Right cardiac atrium (tissue), 5 donors: ENCODE data around the gene COQ10A. TPM values are rescaled to one million over a fixed set of nuclear protein-coding genes. Genes with fewer than 3 reads are reported as not detected.

Experiments
- ATAC-seq, 2 donors: fragments of 200-7000 bp; cut with Tn5 transposase; one replicate each; pipeline versions ENCODE4 v1.8.0 to v1.9.1; 2020; ENCODE audit warnings: moderate library complexity in 2 of 2, mild to moderate bottlenecking in 1 of 2
- DNase-seq, 3 donors: peaks; one replicate each; pipeline ENCODE4 v3.0.0-alpha.2; 2020
- H3K27ac ChIP-seq: one replicate; pipeline ENCODE4 v1.5.1; 2013; ENCODE audit warnings: mild to moderate bottlenecking, low read length, control low read depth, moderate library complexity
- H3K27me3 ChIP-seq: one replicate; pipeline ENCODE4 v1.6.1; 2013; ENCODE audit not compliant: control insufficient read depth, insufficient read depth
- H3K4me1 ChIP-seq: one replicate; pipeline ENCODE4 v1.6.1; 2013; ENCODE audit warnings: low read length; ENCODE audit not compliant: control insufficient read depth, insufficient read depth
- H3K4me3 ChIP-seq: one replicate; pipeline ENCODE4 v1.5.1; 2013; ENCODE audit warnings: low read length, control low read depth
- H3K9me3 ChIP-seq: one replicate; pipeline ENCODE4 v1.6.1; 2013; ENCODE audit warnings: low read length; ENCODE audit not compliant: control insufficient read depth
- WGBS: extraction: QIAGEN DNeasy Blood & Tissue Kit; methylation state at CpG from one replicate; pipeline ENCODE4 v1.1.7; 2013; 5-methylcytosine and 5-hydroxymethylcytosine counted together
- intact Hi-C, 4 donors: fragments of 100-400 bp; cut with DNase I; formaldehyde crosslinking; loops; one replicate each; pipeline versions ENCODE4 v1.11.0 to v1.14.0; 2022 to 2023
- polyA plus RNA-seq: library from polyadenylated mRNA; stranded (reverse); fragments of 200-250 nt; gene quantifications from one replicate; pipeline ENCODE4 v1.2.3, GENCODE V29; 2013
- total RNA-seq, 4 donors: library from RNA; stranded (reverse); fragmentation: NEBNext Ultra II Directional; extraction: Animal tissue kit (Norgen Biotek cat#: 25700); gene quantifications; one replicate each; pipeline ENCODE4 v1.2.1, GENCODE V29; 2021
- donor health status: healthy with polysubstance abuse.
- donor health status: DM: no; HTN: yes; CAD: no.
- donor health status: DM: no; HTN: no; CAD: no.
- donor health status: DM: no; HTN: yes; CAD: no; lungs with severe emphysema.
- donor health status: DM: yes; HTN: yes; CAD: no.

Gene COQ10A
- total and polyA plus RNA-seq, 5 donors, result 98.5 to 166 (median 117) TPM

- Histone ChIP-seq H3K4me3 (no peak overlapping the region), H3K27ac (no peak overlapping the region), H3K4me1 (no peaks in the 10 kb centered on the region), H3K9me3 (no peaks in the 10 kb centered on the region), H3K27me3 (no peaks in the 10 kb centered on the region)
- WGBS, result 90% methylated on average over 3 of the region's 3 CpGs
- DNase-seq (no peak), ATAC-seq (no peak)
- intact Hi-C loops, result loop anchor here in 1 of 4 donors (10.0 kb wide), 1 partner anchor 113 kb away; no protein-coding TSS in a partner anchor
Measured at GRCh38 chr12:56317675-56318074, 50.9 kb downstream of the COQ10A start.

Other genes with a start within 250 kb of the COQ10A start
- gene IKZF4, start 245.9 kb upstream of the COQ10A start, total RNA-seq, result 1 to 10 TPM; 5.6 to 8.7 (median 6.5) TPM
- gene IKZF4, start 245.9 kb upstream of the COQ10A start, polyA plus RNA-seq, result 2.7 TPM
- gene RPS26, start 225.0 kb upstream of the COQ10A start, total RNA-seq, result 10 to 100 TPM; 30.0 to 55.1 (median 39.7) TPM
- 739 TPM for gene RPS26, start 225.0 kb upstream of the COQ10A start, polyA plus RNA-seq
- 1 to 10 TPM; 3.2 to 7.4 (median 6.1) TPM for gene ERBB3, start 186.8 kb upstream of the COQ10A start, total RNA-seq
- gene ERBB3, start 186.8 kb upstream of the COQ10A start, polyA plus RNA-seq, result 6.4 TPM
- 10 to 100 TPM; 65.5 to 77.6 (median 74.2) TPM for gene PA2G4, start 162.4 kb upstream of the COQ10A start, total RNA-seq
- gene PA2G4, start 162.4 kb upstream of the COQ10A start, polyA plus RNA-seq, result 73.3 TPM
- 1,000 to 10,000 TPM; 2,156 to 2,505 (median 2,353) TPM for gene RPL41, start 150.3 kb upstream of the COQ10A start, total RNA-seq
- gene RPL41, start 150.3 kb upstream of the COQ10A start, polyA plus RNA-seq, result 2,026 TPM
- 1 to 10 TPM; 6.1 to 8.6 (median 6.7) TPM for gene ZC3H10, start 148.7 kb upstream of the COQ10A start, total RNA-seq
- 2.7 TPM for gene ZC3H10, start 148.7 kb upstream of the COQ10A start, polyA plus RNA-seq
- gene ESYT1, start 138.7 kb upstream of the COQ10A start, total RNA-seq, result 10 to 100 TPM; 30.7 to 38.5 (median 33.6) TPM
- gene ESYT1, start 138.7 kb upstream of the COQ10A start, polyA plus RNA-seq, result 29.1 TPM
- 10 to 100 TPM; 48.4 to 74.6 (median 60.2) TPM for gene MYL6B, start 114.4 kb upstream of the COQ10A start, total RNA-seq
- gene MYL6B, start 114.4 kb upstream of the COQ10A start, polyA plus RNA-seq, result 65.7 TPM
- gene MYL6, start 108.6 kb upstream of the COQ10A start, total RNA-seq, result 1,000 to 10,000 TPM in 1 of 4 donors, 100 to 1,000 TPM in 3; 592 to 1,178 (median 826) TPM
- 1,131 TPM for gene MYL6, start 108.6 kb upstream of the COQ10A start, polyA plus RNA-seq
- 10 to 100 TPM; 63.2 to 94.6 (median 72.2) TPM for gene SMARCC2, start 77.5 kb upstream of the COQ10A start, total RNA-seq
- gene SMARCC2, start 77.5 kb upstream of the COQ10A start, polyA plus RNA-seq, result 28.6 TPM
- 10 to 100 TPM; 43.5 to 63.2 (median 47.0) TPM for gene RNF41, start 45.0 kb upstream of the COQ10A start, total RNA-seq
- 17.4 TPM for gene RNF41, start 45.0 kb upstream of the COQ10A start, polyA plus RNA-seq
- 10 to 100 TPM; 20.2 to 26.0 (median 24.4) TPM for gene NABP2, start 42.6 kb upstream of the COQ10A start, total RNA-seq
- 19.1 TPM for gene NABP2, start 42.6 kb upstream of the COQ10A start, polyA plus RNA-seq
- gene SLC39A5, start 36.9 kb upstream of the COQ10A start, total RNA-seq, result under 1 TPM in 1 of 4 donors, not detected in 3; 0.49 TPM
- gene SLC39A5, start 36.9 kb upstream of the COQ10A start, polyA plus RNA-seq, result 0.18 TPM
- gene ANKRD52, start 8.6 kb upstream of the COQ10A start, total RNA-seq, result 10 to 100 TPM; 22.8 to 30.7 (median 25.6) TPM
- 13.4 TPM for gene ANKRD52, start 8.6 kb upstream of the COQ10A start, polyA plus RNA-seq
- 100 to 1,000 TPM; 454 to 594 (median 571) TPM for gene CS, start 33.4 kb downstream of the COQ10A start, total RNA-seq
- 250 TPM for gene CS, start 33.4 kb downstream of the COQ10A start, polyA plus RNA-seq
- 10 to 100 TPM; 52.4 to 65.1 (median 55.1) TPM for gene CNPY2, start 49.0 kb downstream of the COQ10A start, total RNA-seq
- 69.7 TPM for gene CNPY2, start 49.0 kb downstream of the COQ10A start, polyA plus RNA-seq
- 10 to 100 TPM; 39.9 to 58.3 (median 49.1) TPM for gene PAN2, start 67.1 kb downstream of the COQ10A start, total RNA-seq
- 33.1 TPM for gene PAN2, start 67.1 kb downstream of the COQ10A start, polyA plus RNA-seq
- not detected for gene IL23A, start 71.9 kb downstream of the COQ10A start, total RNA-seq
- gene IL23A, start 71.9 kb downstream of the COQ10A start, polyA plus RNA-seq, result 0.32 TPM
- 10 to 100 TPM; 44.6 to 67.6 (median 53.5) TPM for gene STAT2, start 93.2 kb downstream of the COQ10A start, total RNA-seq
- 29.9 TPM for gene STAT2, start 93.2 kb downstream of the COQ10A start, polyA plus RNA-seq
- not detected for gene APOF, start 95.9 kb downstream of the COQ10A start, total RNA-seq
- not detected for gene APOF, start 95.9 kb downstream of the COQ10A start, polyA plus RNA-seq
- gene TIMELESS, start 182.5 kb downstream of the COQ10A start, total RNA-seq, result 1 to 10 TPM; 2.2 to 3.9 (median 3.6) TPM
- gene TIMELESS, start 182.5 kb downstream of the COQ10A start, polyA plus RNA-seq, result 2.2 TPM
- gene MIP, start 187.7 kb downstream of the COQ10A start, total RNA-seq, result under 1 TPM in 3 of 4 donors, not detected in 1; 0.14 to 0.34 (median 0.25) TPM
- 0.14 TPM for gene MIP, start 187.7 kb downstream of the COQ10A start, polyA plus RNA-seq
- 1 to 10 TPM; 2.6 to 3.3 (median 2.7) TPM for gene SPRYD4, start 201.6 kb downstream of the COQ10A start, total RNA-seq
- gene SPRYD4, start 201.6 kb downstream of the COQ10A start, polyA plus RNA-seq, result 3.1 TPM
- 1 to 10 TPM in 1 of 4 donors, under 1 TPM in 3; 0.42 to 1.2 (median 0.57) TPM for gene GLS2, start 221.2 kb downstream of the COQ10A start, total RNA-seq
- gene GLS2, start 221.2 kb downstream of the COQ10A start, polyA plus RNA-seq, result 0.63 TPM